Esophagus squamous epithelium (tissue), 4 donors: Measurements from ENCODE around the gene LMLN.

Experiments used
- CTCF ChIP-seq, 6 experiments: fragments of 450-650 bp in 4 of 6; fragments of 200-600 bp in 2 of 6; sonication (generic) in 2 of 6; IDR thresholded peaks; one replicate each; pipeline ENCODE4 v1.5.1; 2016 to 2019; ENCODE audit warnings: antibody characterized with exemption in 6 of 6, mild to moderate bottlenecking in 4 of 6, moderate library complexity in 4 of 6
- POLR2A ChIP-seq, 4 donors: fragments of 450-650 bp; IDR thresholded peaks; one replicate each; pipeline ENCODE4 v1.6.1; 2017; ENCODE audit warnings: antibody characterized with exemption in 4 of 4, mild to moderate bottlenecking in 4 of 4, moderate library complexity in 3 of 4

DNA sequence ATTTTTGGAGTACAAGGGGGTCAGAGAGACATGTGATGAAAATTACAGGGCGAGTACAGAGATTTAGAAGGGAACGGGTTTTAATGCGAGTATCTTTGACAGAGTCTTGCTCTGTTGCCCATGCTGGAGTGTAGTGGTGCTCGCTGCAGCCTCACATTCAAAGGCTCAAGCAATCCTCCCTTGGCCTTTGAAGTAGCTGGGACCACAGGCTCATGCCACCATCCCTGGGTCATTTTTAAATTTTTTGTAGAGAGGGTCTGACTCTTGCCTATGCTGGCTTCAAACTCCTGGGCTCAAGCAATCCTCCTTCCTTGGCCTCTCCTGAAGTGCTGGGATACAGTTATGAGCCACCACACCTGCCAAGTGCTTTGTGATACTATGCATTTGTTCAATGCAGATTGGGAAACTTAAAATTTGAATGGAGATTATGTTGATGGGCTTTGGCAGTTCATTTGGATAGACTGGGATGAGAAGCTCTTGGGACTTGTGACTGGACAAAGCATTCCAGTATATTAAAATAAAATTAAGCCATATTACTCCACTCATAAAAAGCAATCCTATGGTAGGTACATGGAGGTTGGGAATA, 4.0 kb upstream of the LMLN start:
- TF ChIP-seq POLR2A (IDR thresholded peaks at IDR 0.05) (no peak), CTCF (IDR thresholded peaks at IDR 0.05) (no peak)
